Measurements from ENCODE around the gene SCEL. TPM values are rescaled to one million over a fixed set of nuclear protein-coding genes. Genes with fewer than 3 reads are reported as not detected.

SCEL gene
- total and polyA plus RNA-seq, 2 of the 8 experiments (the other 6 are each of a cell fraction or from before 2014, with no cell fraction given), result not detected

DNA sequence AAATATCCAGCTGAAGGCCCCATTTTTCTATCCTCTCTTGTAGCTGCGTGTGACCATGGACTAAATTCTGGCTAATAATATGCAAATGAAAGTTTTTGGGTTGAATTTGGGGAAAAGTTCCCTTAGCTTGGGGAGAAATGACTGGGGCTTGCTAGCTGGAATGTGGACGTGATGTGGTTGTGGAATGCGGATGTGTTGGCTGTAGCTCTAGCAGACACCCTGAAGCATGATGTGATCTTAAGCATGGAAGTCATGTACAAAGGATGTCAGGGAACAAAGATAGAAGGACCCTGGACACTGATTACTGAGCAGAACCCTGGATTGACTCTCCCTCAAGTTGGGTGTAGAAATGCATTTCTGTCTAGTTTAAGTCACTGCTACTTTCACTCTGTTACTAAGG, 25.4 kb upstream of the SCEL start:
- Histone ChIP-seq H3K4me1 (replicated peaks in 1 of 4; ENCODE audit: control insufficient read depth in 3 of 4, insufficient read depth in 4 of 4, low read length in 3 of 4) (no peaks in the 10 kb centered on the region), H3K79me2 (ENCODE audit: control insufficient read depth in 1 of 2, insufficient read depth in 2 of 2, low read length in 2 of 2) (no peaks in the 10 kb centered on the region), H3K23ac (ENCODE audit: insufficient read length) (no peak overlapping the region), H3K4me3 (ENCODE audit: extremely low read depth in 1 of 4, insufficient read depth in 2 of 4, low read depth in 3 of 4, low read length in 4 of 4) (no peak overlapping the region), H4K8ac (ENCODE audit: extremely low read depth, insufficient read depth, low read length) (no peak overlapping the region), H3K56ac (replicated peaks; ENCODE audit: insufficient read length, low read depth, low read length) (no peak overlapping the region), H3K36me3 (ENCODE audit: control insufficient read depth in 2 of 4, insufficient read depth in 4 of 4, low read length in 3 of 4) (no peaks in the 10 kb centered on the region), H2AK5ac (ENCODE audit: low read depth, low read length) (no peak overlapping the region), H4K91ac (replicated peaks; ENCODE audit: insufficient read length, low read length) (no peak overlapping the region), H2BK15ac (ENCODE audit: low read length) (no peak overlapping the region), H3K27ac (ENCODE audit: low read depth, low read length) (no peak overlapping the region; the same call in 1 of the 2 replicates), H3K23me2 (ENCODE audit: low read depth, low read length) (no peaks in the 10 kb centered on the region), H3K9ac (replicated peaks in 1 of 4; ENCODE audit: extremely low read depth in 1 of 4, low read depth in 3 of 4, low read length in 3 of 4) (no peak overlapping the region), H2BK5ac (ENCODE audit: low read depth, low read length) (no peak overlapping the region), H3K27me3 (replicated peaks in 1 of 4; ENCODE audit: control insufficient read depth in 3 of 4, extremely low read depth in 1 of 4, insufficient read depth in 3 of 4, low read length in 3 of 4) (no peaks in the 10 kb centered on the region), H4K20me1 (replicated peaks in 1 of 2; ENCODE audit: control insufficient read depth in 1 of 2, insufficient read depth in 2 of 2, low read length in 2 of 2) (no peaks in the 10 kb centered on the region), H2AFZ (ENCODE audit: low read length) (0 out of 2 replicates have a peak overlapping the region, but pooled peaks have one; percentile 39), H3K9me3 (ENCODE audit: insufficient read depth in 2 of 2, low read depth in 1 of 2, low read length in 1 of 2) (no peaks in the 10 kb centered on the region), H3K18ac (ENCODE audit: extremely low read depth, low read length) (no peak overlapping the region), H2BK12ac (ENCODE audit: low read depth, low read length) (no peak overlapping the region), H3K4ac (replicated peaks; ENCODE audit: insufficient read length, low read depth, low read length) (no peak overlapping the region), H3K14ac (ENCODE audit: insufficient read length) (no peak overlapping the region), H4K5ac (ENCODE audit: insufficient read length, low read depth, low read length) (no peak overlapping the region), H2BK120ac (replicated peaks; ENCODE audit: low read depth, low read length) (no peak overlapping the region), H3K79me1 (ENCODE audit: low read depth, low read length) (no peaks in the 10 kb centered on the region), H3K4me2 (ENCODE audit: insufficient read depth in 1 of 2, low read depth in 2 of 2, low read length in 2 of 2) (no peak overlapping the region), H2BK20ac (ENCODE audit: low read length) (no peak overlapping the region)
- ChIA-PET CTCF (ENCODE audit: partially characterized antibody) (interaction anchor here (0.9 kb wide), 1 partner anchor 55 kb away, joined by 3 read pairs; no protein-coding TSS in a partner anchor), POLR2A (ENCODE audit: partially characterized antibody) (no interaction called here)
- no peak for TF ChIP-seq TAF1 (IDR thresholded peaks at IDR 0.05; ENCODE audit: low read depth, low read length)
- TF ChIP-seq YY1 (IDR thresholded peaks at IDR 0.05; ENCODE audit: low read depth, low read length), result no peak
- no peak for TF ChIP-seq USF2 (IDR thresholded peaks at IDR 0.05; ENCODE audit: low read length)
- WGBS, 2 experiments (ENCODE audit: extremely low coverage in 1 of 2, insufficient coverage in 1 of 2, insufficient read length in 1 of 2, insufficient replicate concordance in 2 of 2, low coverage in 1 of 2, low lambda C conversion rate in 2 of 2, missing lambda C conversion rate in 1 of 2), result 85% methylated on average over 3 of the region's 3 CpGs; no CpG with 5 or more reads in 1 of the 2 experiments
- no peak for FAIRE-seq
- no peak for DNase-seq (ENCODE audit: low read depth in 1 of 2, low spot score in 2 of 2)
